HEK293T (cell line): ENCODE measurements around the gene HACL1.

Experiments used
- ELF4 ChIP-seq: fragments of 450-650 bp; IDR thresholded peaks from 2 replicates; pipeline ENCODE4 v1.6.1; 2017; ENCODE audit warnings: antibody characterized with exemption
- L3MBTL2 ChIP-seq: fragments of 450-650 bp; conservative IDR thresholded peaks from 2 replicates; pipeline ENCODE4 v1.6.1; 2016; ENCODE audit warnings: mild to moderate bottlenecking
- ZNF384 ChIP-seq: fragments of 450-650 bp; IDR thresholded peaks from 2 replicates; pipeline ENCODE4 v1.6.1; 2016

DNA sequence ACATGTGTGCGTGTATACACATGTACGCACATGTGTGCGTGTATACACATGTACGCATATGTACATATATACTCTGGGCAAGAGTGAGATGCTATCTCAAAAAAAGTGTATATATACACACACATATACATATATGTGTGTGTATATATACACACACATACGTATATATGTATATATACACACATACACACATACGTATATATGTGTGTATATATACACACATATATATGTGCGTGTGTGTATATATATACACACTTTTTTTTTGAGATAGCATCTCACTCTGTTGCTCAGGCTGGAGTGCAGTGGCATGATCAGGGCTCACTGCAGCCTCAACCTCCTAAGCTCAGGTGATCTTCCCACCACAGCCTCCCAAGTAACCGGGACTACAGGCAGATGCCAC, 8.4 kb downstream of the HACL1 start:
- TF ChIP-seq ELF4 (no peak), L3MBTL2 (no peak), ZNF384 (no peak)
